HG03342 (cell line): ENCODE data around the gene RHBDD1.

Source experiments
- ATAC-seq: cut with Tn5 transposase; IDR thresholded peaks from one replicate; pipeline ENCODE4 v1.9.1; 2021; ENCODE audit warnings: mild to moderate bottlenecking, moderate library complexity; ENCODE audit not compliant: unreplicated experiment

The RHBDD1 gene

DNA sequence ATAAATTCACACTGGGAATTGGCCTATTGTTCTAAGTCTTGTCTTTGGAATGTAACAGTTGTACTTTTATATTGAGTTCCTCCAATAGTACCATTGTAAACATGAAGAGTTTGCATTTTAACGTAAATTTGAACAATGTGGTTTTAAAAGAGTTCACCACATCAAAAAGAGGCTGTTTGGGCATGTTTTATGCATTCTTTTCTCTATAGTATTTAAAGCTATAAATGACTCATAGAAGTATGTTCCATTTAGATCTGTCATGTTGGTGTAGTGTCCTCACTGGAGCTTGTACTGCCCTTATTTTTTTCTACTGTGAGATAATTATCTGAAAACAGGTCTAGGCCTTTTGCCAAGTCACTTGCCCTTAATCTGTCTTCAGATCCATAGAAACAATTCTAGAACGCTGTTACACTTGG is 141.9 kb downstream of the RHBDD1 start:
- no peak for ATAC-seq

GRCh38 chr2:226978300-226978699 is 142.4 kb downstream of the RHBDD1 start:
- ATAC-seq = no peak

GRCh38 chr2:226979004-226979403 is 143.2 kb downstream of the RHBDD1 start:
- ATAC-seq = no peak

DNA sequence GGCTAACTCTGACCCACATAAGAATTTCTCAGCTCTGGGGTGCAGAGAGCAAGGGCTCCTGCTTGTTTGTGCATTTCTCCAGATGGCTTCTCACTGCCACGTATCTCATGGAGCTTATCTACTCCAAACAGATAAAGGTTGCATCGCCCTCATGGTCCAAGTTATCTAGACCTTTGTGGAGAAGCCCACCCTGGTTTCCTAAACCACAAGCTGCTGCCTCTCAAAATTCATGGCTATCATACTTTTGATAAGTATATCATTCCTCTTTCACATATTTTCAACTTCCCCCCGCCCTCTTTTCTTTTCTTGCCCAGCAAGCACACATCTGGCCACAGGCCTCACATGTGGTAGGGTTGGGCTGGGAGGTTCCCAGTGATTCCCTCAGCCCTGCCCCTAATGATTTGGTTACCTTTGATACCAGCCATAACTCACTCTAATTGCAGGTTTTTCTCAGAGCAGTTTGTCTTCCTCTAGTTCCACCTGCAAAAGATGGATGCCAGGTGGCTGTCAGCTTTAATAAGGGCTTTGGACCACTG is 146.0 kb downstream of the RHBDD1 start:
- ATAC-seq = no peak

- ATAC-seq = no peak
Measured at GRCh38 chr2:226983895-226984749, 148.3 kb downstream of the RHBDD1 start.

- peak; percentile 99 for ATAC-seq
Measured at GRCh38 chr2:226984750-226985582, 149.1 kb downstream of the RHBDD1 start.

GRCh38 chr2:226985583-226985946 is 149.7 kb downstream of the RHBDD1 start:
- no peak for ATAC-seq

GRCh38 chr2:226991663-226992062 is 155.8 kb downstream of the RHBDD1 start:
- no peak for ATAC-seq

GRCh38 chr2:226993171-226993570 is 157.3 kb downstream of the RHBDD1 start:
- ATAC-seq = no peak

- ATAC-seq = no peak
Measured at GRCh38 chr2:226994775-226995174, 158.9 kb downstream of the RHBDD1 start.

DNA sequence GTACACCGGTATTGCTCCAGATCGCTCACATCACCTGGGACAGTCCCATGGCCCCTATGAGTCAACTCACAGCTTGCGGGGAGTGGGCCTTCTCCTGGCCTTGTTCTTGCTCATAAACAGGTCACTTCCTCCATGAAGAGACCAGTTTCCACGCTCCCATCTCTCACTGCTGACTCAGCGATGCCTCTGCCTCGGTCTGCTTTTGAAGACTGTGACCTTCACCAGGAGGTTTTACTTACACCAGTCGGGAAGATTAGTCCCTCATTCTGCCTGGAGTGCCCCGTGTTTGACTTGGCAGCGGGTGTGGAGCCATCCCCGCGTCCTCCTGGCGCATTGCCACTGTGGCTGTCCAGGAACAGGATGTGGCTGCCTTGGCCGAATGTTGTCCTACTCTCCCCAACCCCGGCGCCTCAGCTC is 159.8 kb downstream of the RHBDD1 start:
- ATAC-seq = no peak

DNA sequence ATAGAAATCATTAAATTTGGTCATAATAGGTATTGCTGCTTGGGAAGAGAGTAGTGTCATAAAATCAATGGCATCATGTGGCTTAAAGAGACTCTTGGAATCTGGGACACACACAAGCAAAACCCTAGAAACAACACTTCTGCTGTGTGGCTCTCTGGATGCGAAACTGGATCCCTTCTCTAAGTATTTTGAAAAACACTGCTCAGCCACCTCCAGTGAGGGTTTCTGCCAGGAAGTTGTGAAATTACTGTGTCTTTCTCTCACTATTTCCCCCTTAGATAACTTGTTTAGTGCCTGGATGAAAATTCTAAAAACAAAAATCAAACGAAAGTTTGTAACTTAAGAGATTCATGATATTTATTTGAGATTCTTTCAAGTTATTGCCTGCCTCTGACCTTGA is 163.8 kb downstream of the RHBDD1 start:
- no peak for ATAC-seq

GRCh38 chr2:227000123-227000522 is 164.3 kb downstream of the RHBDD1 start:
- ATAC-seq = no peak

GRCh38 chr2:227004482-227004881 is 168.6 kb downstream of the RHBDD1 start:
- no peak for ATAC-seq

- ATAC-seq = no peak
Measured at GRCh38 chr2:227006189-227006897, 170.5 kb downstream of the RHBDD1 start.

GRCh38 chr2:227007148-227007547 is 171.3 kb downstream of the RHBDD1 start:
- ATAC-seq = no peak

DNA sequence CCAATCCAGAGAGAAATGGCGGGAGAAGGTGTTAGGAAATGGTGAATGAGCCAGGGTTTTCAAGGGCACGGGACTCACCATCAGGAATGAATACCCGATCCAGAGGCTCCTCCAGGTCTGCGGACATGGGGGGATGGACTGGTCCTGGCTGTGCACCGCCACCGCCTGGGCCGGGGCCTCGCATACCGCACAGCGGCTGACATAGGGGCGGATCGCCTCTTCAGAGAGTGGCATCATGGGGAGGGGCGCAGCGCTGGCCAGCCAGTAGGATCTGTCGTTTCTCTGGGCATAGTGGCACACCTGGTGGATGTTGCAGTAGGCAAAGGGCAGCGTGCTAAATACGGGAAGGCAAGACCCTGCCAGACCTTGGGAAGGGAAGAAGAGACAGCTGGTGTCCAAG is 172.1 kb downstream of the RHBDD1 start:
- ATAC-seq = no peak

- no peak for ATAC-seq
Measured at GRCh38 chr2:227010433-227010832, 174.6 kb downstream of the RHBDD1 start.

- ATAC-seq = no peak
Measured at GRCh38 chr2:227013330-227013729, 177.5 kb downstream of the RHBDD1 start.

DNA sequence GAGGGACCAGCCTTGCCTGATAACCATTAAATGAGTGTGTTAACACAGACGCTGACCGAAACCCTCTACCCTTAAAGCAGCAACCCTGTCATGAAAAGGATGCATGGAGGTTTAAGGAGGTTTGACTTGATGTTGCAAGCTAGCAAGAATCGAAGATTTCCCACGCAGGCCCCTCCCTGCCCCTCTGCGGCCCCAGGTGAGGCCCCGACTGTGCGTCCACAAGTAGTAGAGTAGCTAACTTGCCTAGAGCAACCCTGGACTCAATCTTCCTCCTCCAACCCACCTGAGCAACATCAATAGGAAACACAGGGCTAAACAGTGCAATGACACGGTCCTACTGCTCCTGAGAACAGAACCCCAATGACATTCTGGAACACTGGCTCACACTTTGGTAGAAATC is 178.0 kb downstream of the RHBDD1 start:
- ATAC-seq = no peak

GRCh38 chr2:227016894-227017293 is 181.0 kb downstream of the RHBDD1 start:
- no peak for ATAC-seq
